Activated effector memory CD4-positive, alpha-beta T cell treated with anti-CD3 and anti-CD28 coated beads, Interleukin-2, amount 50 U/mL, for 16 hours (primary cell): ENCODE measurements around the gene ATG5.
A peak's percentile ranks its signal among the peaks of the same experiment; 100 is the strongest.
"Not testable (repeated sequence)": the region's sequence is repeated elsewhere in the genome, so short reads cannot be mapped to it uniquely, and the experiment has no call there.

Source experiments
- DNase-seq: peaks from one replicate; pipeline ENCODE4 v3.0.0-alpha.2; 2020

ATG5 gene

GRCh38 chr6:106152476-106152875 is 173.1 kb downstream of the ATG5 start:
- not testable (repeated sequence) for DNase-seq

- DNase-seq = no peak
Measured at GRCh38 chr6:106149472-106150069, 176.0 kb downstream of the ATG5 start.

- no peak for DNase-seq
Measured at GRCh38 chr6:106147476-106147875, 178.1 kb downstream of the ATG5 start.

GRCh38 chr6:106146852-106147351 is 178.7 kb downstream of the ATG5 start:
- DNase-seq = no peak

GRCh38 chr6:106145741-106146227 is 179.8 kb downstream of the ATG5 start:
- peak; percentile 67 for DNase-seq

GRCh38 chr6:106145144-106145543 is 180.4 kb downstream of the ATG5 start:
- DNase-seq = no peak

GRCh38 chr6:106143665-106144064 is 181.9 kb downstream of the ATG5 start:
- no peak for DNase-seq

- DNase-seq = no peak
Measured at GRCh38 chr6:106142876-106143431, 182.6 kb downstream of the ATG5 start.

- DNase-seq = peak; percentile 80
Measured at GRCh38 chr6:106141441-106142237, 183.9 kb downstream of the ATG5 start.

GRCh38 chr6:106138151-106138550 is 187.4 kb downstream of the ATG5 start:
- no peak for DNase-seq

- no peak for DNase-seq
Measured at GRCh38 chr6:106136845-106137244, 188.7 kb downstream of the ATG5 start.

GRCh38 chr6:106135911-106136571 is 189.5 kb downstream of the ATG5 start:
- no peak for DNase-seq

- DNase-seq = no peak
Measured at GRCh38 chr6:106134906-106135634, 190.5 kb downstream of the ATG5 start.
